Parathyroid adenoma (tissue), 2 donors: ENCODE results near the gene VWA1.
"Not testable (repeated sequence)": the region's sequence is repeated elsewhere in the genome, so short reads cannot be mapped to it uniquely, and the experiment has no call there.

Experiments
- H2AFZ ChIP-seq: fragments of 300-600 bp; sonication (generic); one replicate; pipeline ENCODE4 v1.7.0; 2017; ENCODE audit warnings: antibody characterized with exemption, mild to moderate bottlenecking
- H3K27ac ChIP-seq: fragments of 300-600 bp; sonication (generic); one replicate; pipeline ENCODE4 v1.7.0; 2017
- H3K27me3 ChIP-seq: fragments of 300-600 bp; sonication (generic); one replicate; pipeline ENCODE4 v1.7.0; 2017; ENCODE audit warnings: low read length; ENCODE audit not compliant: control insufficient read depth, insufficient read depth
- H3K36me3 ChIP-seq: fragments of 300-600 bp; sonication (generic); one replicate; pipeline ENCODE4 v1.7.0; 2017; ENCODE audit warnings: low read length; ENCODE audit not compliant: control insufficient read depth, insufficient read depth
- H3K4me1 ChIP-seq: fragments of 300-600 bp; sonication (generic); one replicate; pipeline ENCODE4 v1.7.0; 2017; ENCODE audit warnings: control low read depth
- H3K4me2 ChIP-seq: fragments of 300-600 bp; sonication (generic); one replicate; pipeline ENCODE4 v1.7.0; 2017; ENCODE audit warnings: low read length
- H3K4me3 ChIP-seq: fragments of 300-600 bp; sonication (generic); one replicate; pipeline ENCODE4 v1.7.0; 2017; ENCODE audit warnings: low read depth, low read length
- H3K79me2 ChIP-seq: fragments of 300-600 bp; sonication (generic); one replicate; pipeline ENCODE4 v1.7.0; 2017; ENCODE audit warnings: control low read depth
- H3K9ac ChIP-seq: fragments of 300-600 bp; sonication (generic); one replicate; pipeline ENCODE4 v1.7.0; 2017; ENCODE audit warnings: mild to moderate bottlenecking
- H3K9me3 ChIP-seq: fragments of 300-600 bp; sonication (generic); one replicate; pipeline ENCODE4 v1.7.0; 2017; ENCODE audit warnings: low read length; ENCODE audit not compliant: control insufficient read depth
- CTCF ChIP-seq: fragments of 300-600 bp; sonication (generic); IDR thresholded peaks from one replicate; pipeline ENCODE4 v1.7.0; 2017; ENCODE audit warnings: antibody characterized with exemption, mild to moderate bottlenecking
- donor health status: primary hyperparathyroidism.

VWA1 gene

GRCh38 chr1:1411626-1412025 is 23.9 kb upstream of the VWA1 start:
- Histone ChIP-seq H3K4me2 (no peak overlapping the region), H3K27me3 (no peaks in the 10 kb centered on the region), H3K9me3 (no peaks in the 10 kb centered on the region), H3K9ac (no peak overlapping the region), H3K4me3 (no peak overlapping the region), H3K27ac (no peak overlapping the region), H3K36me3 (no peaks in the 10 kb centered on the region), H3K79me2 (peaks cover 3% of the 10 kb centered on the region), H3K4me1 (no peaks in the 10 kb centered on the region), H2AFZ (no peak overlapping the region)
- no peak for TF ChIP-seq CTCF

DNA sequence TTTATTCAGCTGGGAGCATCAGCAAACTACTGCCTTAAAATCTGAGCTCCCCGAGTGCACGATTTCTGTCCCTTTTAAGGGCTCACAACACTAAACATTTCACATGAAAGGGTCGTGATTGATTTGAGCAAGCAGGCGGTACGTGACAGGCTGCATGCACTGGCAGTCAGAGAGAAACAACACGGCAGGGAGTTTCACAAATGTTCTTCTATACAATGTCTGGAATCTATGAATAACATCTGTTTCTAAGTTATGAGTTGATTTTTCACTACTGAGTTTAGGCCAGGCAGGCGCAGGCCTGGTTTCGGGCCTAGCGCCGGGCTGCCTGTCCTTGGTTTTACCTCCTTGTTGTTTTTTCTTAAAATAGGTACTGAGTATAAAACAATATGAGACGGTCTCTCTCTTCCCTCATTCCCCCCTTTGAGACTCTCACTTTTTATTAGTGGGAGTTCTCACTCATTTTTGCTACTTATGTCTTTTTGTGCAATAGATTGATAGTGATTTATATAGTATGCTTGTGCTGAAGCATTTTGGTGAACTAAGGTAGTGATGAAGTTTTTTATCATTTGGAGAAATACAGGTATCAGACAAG is 23.1 kb upstream of the VWA1 start:
- H2AFZ ChIP-seq, H3K4me3 ChIP-seq, H3K9me3 ChIP-seq, H3K4me2 ChIP-seq, H3K4me1 ChIP-seq, H3K9ac ChIP-seq, H3K27me3 ChIP-seq, H3K36me3 ChIP-seq, H3K27ac ChIP-seq, H3K79me2 ChIP-seq: not testable (repeated sequence)

DNA sequence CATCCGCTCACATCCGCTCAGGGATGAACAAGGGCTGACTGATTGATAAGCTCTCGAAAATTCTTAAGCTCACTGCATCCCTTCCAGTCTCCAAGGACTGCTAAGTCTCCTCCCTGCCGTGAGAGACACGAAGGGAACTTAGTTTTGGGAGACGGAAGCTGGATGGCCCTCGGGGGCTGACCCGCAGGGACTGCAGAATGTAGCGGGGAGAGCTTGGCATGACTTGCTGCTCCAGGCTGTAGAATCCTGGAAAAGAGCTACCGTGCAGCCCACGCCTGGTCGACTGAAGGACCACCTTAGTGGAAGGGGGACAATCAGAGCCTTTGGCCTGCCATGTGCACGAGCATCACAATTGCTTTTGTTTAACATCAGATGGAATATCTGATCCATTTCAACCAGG is 19.7 kb upstream of the VWA1 start:
- no peaks in the 10 kb centered on the region for H3K9me3 ChIP-seq
- H3K4me3 ChIP-seq: no peak overlapping the region
- no peak overlapping the region for H3K9ac ChIP-seq
- no peak for TF ChIP-seq CTCF
- H3K27me3 ChIP-seq: no peaks in the 10 kb centered on the region
- H3K4me2 ChIP-seq: no peak overlapping the region
- no peaks in the 10 kb centered on the region for H3K36me3 ChIP-seq
- H3K27ac ChIP-seq: no peak overlapping the region
- H3K4me1 ChIP-seq: no peaks in the 10 kb centered on the region
- no peaks in the 10 kb centered on the region for H3K79me2 ChIP-seq
- H2AFZ ChIP-seq: no peak overlapping the region

DNA sequence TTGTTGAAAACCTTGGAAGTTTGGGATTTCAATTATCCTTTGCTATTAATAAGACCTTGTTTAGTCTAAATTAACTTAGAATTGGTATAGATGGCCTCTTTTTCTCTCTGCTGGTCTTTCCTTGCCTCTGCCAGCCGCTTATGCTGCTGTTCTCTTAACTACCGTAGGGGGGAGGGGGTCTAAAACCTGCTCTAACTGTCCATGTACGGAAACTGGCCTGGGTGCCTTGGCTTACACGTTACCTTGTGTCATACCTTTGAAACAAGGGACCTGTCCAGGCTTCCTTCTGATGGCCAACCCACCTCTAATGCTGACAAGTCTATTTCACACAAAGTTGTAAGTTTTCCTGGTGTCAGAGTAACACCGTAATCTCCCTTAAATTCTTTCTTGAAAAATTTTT is 18.1 kb upstream of the VWA1 start:
- H3K4me1 ChIP-seq, H3K4me2 ChIP-seq, H3K79me2 ChIP-seq, H3K27ac ChIP-seq, H2AFZ ChIP-seq, H3K9me3 ChIP-seq, H3K4me3 ChIP-seq, H3K36me3 ChIP-seq, H3K27me3 ChIP-seq, H3K9ac ChIP-seq: not testable (repeated sequence)

GRCh38 chr1:1417825-1418463 is 17.5 kb upstream of the VWA1 start:
- H3K27ac ChIP-seq, H3K4me3 ChIP-seq, H3K36me3 ChIP-seq, H3K9ac ChIP-seq, H3K4me1 ChIP-seq, H3K9me3 ChIP-seq, H2AFZ ChIP-seq, H3K79me2 ChIP-seq, H3K27me3 ChIP-seq, H3K4me2 ChIP-seq: not testable (repeated sequence)

DNA sequence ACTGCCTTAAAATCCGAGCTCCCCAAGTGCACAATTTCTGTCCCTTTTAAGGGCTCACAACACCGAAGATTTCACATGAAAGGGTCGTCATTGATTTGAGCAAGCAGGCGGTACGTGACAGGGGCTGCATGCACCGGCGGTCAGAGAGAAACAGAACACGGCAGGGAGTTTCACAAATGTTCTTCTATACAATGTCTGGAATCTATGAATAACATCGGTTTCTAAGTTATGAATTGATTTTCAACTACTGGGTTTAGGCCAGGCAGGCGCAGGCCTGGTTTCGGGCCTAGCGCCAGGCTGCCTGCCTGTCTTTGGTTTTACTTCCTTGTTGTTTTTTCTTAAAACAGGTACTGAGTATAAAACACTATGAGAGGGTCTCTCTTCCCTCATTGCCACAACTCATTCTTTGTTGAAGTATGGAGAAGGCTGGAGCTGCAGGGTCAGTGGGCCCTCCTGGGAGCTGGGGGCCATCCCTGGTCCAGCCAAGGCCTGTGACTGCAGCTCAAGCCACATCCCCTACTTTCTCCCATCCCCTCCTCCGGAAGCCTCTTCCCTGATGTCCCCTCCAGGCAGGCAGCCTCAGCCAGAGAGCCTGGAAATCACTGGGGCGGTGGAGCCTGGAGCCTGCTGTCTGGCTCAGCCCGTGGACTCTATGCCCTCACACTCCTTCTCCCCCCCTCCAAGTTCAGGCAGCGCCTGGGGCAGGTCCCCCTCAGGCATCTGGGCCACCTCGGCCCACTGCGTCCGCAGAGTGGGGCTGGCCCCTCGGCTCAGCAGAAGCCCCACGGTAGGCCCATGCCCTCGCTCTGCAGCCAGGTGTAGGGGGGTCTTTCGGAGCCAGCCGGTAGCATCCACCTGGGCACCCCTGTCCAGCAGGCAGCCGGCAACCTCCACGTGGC is 16.8 kb upstream of the VWA1 start:
- no peaks in the 10 kb centered on the region for H3K36me3 ChIP-seq
- H3K4me1 ChIP-seq: no peaks in the 10 kb centered on the region
- no peak overlapping the region for H3K4me2 ChIP-seq
- H3K4me3 ChIP-seq: no peak overlapping the region
- no peak overlapping the region for H2AFZ ChIP-seq
- no peaks in the 10 kb centered on the region for H3K79me2 ChIP-seq
- H3K27me3 ChIP-seq: no peaks in the 10 kb centered on the region
- no peaks in the 10 kb centered on the region for H3K9me3 ChIP-seq
- no peak overlapping the region for H3K27ac ChIP-seq
- TF ChIP-seq CTCF: no peak
- H3K9ac ChIP-seq: no peak overlapping the region
